Activated CD8-positive, alpha-beta memory T cell treated with anti-CD3 and anti-CD28 coated beads, Interleukin-2, amount 50 U/mL, for 48 hours (primary cell): ENCODE results near the gene SHROOM3.

Experiments used
- DNase-seq: peaks from one replicate; pipeline ENCODE4 v3.0.0-alpha.2; 2020

Gene SHROOM3

DNA sequence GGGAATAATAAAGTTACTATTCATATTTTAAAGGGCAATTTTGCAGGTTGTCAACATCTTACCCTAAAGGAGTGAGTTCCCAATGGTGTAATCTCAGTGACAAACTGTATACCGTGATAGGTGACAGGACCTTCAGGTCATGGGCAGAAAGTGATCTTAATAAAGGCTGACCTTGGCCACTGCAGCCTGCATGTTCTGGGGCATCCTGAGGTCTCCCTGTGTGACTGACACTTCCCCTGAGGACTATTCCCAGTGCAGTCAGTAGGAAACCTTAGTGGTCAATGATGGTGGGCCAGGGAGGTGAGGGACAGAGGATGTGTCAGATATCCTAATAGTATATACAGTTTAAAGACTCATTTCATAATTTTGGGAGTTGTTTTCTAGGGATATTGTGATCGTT, 137.2 kb downstream of the SHROOM3 start:
- DNase-seq: no peak

DNA sequence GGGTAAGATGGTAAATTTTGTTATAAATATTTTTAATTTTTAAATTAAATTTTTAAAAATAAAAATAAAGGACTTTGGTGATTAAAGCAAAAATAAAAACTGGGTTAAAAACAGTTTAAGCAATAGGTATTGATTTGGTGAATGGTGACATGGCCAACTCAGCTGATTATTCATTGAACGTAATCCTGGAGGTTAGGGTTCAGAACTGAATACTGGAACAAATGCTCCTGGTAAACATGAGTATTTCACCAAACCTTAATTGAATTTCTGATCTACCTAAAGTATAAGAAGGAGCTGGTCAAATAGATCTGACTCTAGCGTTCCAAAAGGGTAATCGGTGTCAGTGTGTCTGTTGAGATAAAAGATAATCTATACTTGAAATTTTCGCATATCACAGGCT, 141.8 kb downstream of the SHROOM3 start:
- no peak for DNase-seq

DNA sequence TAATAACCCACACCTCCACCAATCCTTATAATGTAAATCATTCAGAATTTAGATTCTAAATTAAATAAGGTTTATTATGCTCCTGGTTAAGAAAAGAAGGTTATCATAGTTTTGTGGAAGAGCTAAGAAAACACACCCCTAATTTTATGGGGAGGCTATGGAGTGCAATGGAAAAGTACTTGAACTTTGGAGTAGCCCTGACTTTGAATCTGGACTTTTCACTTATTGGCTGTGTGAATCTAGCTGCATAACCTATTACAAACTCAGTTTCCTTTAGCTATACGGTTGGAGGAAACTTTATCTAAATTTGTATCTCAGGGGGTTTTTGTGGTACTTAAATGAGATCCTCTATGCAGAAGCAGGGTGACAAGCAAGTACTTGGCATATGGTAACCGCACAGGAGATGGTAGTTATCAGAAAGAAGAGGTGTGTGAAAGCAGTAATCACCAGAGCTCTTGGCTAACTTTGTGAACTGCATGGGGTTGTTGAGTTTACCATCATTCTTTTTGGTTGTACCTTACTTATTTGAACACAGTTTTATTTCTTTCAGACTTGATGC, 143.1 kb downstream of the SHROOM3 start:
- no peak for DNase-seq

DNA sequence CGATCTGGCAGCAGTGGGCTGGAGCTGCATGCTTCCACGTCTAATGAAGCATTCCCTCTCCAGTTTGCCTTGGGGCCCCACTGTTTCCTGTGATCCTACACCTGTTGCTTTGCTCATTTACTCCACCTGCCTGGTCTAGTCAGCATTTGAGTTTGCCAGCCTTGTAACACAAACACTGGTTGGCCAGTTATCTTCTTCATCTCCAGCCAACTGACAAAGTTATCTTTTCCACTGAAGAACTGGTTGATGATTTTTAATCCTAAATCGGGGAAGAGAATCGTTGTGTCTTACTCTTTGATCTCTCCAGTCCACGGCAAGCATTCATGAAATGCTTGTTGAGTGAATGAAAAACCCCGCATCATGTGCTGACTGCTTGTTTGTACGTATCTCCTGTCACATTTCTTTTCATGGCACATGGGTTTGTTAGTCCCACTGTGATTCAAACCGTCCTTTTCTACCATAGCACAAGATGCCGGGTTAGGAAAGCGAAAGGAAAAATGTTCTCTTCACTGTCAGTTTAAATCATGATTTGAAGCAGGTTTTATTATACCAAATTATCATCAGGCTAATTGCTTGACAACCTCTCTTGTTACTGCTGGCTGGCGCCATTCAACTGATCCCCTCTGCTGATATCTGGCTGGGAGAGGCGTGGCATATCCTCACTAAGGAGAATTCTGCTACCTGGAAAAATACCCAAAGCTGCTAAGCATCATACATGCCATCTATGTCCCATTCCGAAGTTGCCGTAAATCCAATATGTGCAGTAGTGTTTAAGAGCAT, 144.8 kb downstream of the SHROOM3 start:
- no peak for DNase-seq

DNA sequence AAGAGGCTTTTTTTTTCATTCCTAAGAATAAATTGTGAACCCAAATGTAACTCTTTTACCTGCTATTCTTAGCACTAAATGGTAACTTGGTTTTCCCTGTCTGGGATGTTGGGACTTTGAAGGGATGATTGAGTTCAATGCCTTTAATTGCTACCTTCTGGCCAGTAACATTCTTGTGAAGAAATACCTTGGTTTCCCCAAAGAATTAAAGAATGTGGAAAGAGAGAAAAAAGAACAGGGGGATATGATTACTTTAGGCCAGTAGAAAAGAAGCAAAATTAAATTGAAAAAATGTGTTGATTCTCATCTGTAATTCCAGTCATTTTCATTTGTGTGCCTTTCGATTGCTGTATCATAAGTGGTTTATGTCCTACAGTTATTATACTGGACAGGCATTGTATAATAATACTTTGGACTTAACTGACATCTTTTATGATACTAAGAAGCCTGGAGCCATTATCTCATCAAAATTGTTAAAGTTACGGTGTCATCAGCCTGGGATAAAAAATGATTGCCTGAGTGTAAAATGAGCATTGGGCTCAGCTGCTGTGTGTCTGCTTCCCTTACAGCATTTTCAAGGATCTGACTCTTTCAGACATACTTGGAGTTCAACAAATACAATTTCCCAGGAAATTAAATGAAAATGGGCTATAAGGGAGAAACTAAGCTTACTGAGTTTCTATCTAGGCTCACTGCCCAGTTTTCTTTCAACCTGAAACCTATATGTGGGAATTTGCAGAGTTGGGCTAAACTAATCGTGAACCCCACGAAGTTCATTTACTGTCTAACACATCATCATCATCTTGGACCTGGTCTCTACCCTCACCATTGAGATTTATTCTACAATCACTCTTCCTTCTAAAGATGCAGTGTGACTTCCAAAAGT, 146.3 kb downstream of the SHROOM3 start:
- DNase-seq: no peak

DNA sequence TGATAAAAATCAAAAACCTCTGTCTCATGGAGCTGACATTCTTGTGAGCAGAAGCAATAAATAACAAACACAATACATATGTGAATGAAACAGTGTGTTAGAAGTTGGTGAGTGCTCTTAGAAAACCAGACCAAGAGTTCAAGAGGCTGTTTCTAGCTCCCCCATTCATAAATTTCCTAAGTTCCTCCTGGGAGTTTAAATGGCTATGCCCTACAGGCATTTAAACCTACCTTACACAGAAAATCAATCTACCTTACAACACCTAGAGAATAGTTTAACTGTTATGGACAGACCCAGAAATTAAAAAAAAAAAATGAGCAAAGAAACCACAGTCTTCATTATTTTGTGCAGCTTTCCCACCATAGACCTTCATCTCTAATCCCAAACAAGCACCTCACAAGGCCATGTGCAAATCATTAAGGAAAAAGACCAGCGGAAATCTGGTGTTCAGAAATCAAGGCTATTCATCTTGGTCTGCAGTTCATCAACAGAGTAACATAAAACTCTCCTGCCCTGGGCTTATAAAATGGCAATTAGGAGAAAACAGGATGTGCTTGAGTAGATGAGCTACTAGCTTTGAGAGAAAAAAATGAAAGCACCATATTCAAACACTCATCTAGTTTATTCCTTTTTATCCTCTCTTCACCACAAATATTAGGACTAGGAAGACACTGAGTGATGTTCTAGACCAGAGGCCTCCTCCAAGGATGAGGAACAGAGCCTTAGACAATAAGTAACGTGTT, 147.2 kb downstream of the SHROOM3 start:
- no peak for DNase-seq

DNA sequence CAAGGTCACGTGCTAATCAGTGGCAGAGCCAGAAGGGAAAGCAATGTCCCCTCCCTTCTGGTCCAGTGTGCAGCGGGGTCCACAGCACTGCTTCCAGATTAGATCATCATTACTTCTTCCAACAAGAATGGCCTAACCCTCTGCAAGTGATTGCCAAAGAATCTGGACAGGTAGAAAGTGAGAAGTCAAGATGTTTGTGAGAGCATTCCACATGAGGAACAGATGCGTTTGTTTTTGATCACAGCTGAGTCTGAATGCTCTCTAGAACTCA, 147.7 kb downstream of the SHROOM3 start:
- no peak for DNase-seq

DNA sequence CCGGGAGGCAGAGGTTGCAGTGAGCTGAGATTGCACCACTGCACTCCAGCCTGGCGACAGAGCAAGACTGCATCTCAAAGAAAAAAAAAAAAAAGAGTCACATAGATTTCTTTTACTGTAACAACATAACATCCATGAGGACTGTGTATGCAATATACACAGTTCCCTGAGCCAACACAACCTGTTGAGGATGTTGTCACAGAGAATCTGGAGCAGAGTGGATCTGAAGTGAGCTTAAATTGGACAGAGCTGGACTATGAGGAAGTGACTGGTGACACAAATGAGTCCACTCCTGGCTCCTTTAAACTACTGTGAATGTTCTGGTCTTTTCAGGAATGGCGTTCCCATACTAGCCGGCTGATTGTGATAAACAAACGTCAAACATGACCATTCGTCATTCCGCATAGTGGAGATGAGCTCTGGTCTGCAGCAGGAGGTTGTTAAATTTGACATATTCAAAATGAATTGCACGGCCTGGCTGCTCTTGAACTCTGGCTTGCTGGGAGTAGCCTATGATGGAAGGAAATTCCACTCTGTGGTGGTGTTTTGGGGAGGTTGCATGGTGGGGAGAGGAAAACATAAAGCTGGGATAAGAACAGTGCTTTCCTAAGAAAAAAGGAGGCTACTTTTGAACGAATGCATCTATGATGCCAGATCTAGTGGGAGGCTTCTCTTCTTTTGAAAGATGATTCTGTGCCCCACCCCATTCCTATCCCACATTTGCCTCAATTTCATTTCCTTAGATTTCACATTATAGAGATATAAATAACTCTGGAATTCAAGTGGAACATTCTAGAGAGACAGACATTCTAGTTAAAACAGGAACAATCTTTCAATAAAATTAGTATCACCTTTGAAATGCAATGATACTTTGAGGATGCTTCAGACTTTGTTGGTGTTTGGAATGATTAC, 149.5 kb downstream of the SHROOM3 start:
- no peak for DNase-seq

DNA sequence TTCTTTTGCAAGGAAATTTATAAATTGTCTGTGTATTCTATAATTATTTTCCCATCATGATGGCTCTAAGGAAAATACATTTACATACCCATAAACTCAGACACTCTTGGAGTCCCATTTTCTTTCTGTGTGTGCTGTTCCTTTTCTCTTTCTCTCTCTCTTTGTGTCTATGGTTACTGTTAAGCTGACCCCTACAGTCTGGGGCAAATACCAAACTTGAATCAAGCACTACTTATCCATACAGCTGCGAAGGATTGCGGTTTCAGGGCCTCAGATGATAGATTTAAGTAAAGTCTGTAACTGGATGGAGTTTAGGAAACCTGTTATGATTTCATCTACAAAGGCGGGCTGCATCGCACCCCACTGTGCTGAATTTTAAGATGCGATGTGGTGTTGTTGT, 150.2 kb downstream of the SHROOM3 start:
- DNase-seq: no peak

DNA sequence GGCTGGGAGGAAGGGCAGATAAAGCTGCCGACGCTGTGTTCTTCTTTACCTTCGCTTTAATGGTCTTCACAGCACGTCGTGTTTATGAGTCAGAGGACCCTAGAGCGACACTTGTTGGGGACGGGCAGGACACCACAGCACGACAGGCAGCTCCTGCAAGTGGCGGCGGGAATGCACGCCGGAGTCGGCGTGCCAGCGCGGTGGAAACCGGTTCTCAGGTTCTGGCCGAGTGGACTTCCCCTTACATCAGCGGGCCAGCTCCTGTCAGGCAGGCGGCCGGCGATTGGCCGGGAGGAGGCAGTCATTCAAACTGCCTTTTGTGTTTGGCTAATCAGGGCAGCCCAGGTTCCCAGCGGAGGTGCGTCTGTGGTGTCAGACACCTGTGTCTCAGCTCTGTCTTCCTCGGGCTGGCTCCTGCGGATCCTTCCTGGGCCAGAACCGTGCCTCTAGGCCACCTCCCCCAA, 150.9 kb downstream of the SHROOM3 start:
- peak; percentile 58 for DNase-seq

DNA sequence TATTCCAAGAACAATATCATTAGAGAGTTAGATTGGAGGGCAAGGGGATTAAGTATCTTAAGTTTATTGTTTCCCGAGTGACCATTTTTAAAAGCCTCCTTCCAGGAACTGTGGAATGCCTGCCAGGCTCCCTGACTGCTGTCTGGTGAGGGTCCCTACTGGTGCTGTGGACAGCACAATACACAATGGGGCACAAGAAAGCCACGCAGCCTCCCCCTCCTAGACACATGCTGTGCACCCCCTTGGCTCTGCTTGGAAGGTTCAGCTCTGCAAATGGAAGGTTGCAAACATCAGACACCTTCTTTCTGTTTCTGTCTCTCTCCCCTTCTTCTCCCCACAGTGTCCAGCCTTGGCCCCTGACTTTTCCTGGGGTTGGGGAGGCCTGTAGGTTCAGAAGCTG, 153.2 kb downstream of the SHROOM3 start:
- DNase-seq: no peak

DNA sequence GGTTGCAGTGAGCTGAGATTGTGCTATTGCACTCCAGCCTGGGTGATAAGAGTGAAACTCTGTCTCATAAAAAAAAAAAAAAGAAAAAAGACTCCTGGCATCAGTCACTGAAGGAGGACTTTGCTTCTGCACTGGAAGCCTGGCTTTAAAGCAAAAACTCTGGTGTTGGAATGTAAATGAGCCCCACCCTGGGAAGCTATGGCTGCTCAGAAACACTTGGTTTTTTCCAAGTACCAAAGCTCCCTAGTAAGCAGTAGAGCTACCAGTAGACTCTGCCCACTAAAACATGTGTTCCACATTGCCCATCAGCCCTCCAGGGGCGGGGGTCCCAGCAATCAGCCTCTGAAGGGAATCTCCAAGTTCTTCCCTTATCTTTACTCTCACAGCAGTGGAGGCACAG, 154.4 kb downstream of the SHROOM3 start:
- no peak for DNase-seq

DNA sequence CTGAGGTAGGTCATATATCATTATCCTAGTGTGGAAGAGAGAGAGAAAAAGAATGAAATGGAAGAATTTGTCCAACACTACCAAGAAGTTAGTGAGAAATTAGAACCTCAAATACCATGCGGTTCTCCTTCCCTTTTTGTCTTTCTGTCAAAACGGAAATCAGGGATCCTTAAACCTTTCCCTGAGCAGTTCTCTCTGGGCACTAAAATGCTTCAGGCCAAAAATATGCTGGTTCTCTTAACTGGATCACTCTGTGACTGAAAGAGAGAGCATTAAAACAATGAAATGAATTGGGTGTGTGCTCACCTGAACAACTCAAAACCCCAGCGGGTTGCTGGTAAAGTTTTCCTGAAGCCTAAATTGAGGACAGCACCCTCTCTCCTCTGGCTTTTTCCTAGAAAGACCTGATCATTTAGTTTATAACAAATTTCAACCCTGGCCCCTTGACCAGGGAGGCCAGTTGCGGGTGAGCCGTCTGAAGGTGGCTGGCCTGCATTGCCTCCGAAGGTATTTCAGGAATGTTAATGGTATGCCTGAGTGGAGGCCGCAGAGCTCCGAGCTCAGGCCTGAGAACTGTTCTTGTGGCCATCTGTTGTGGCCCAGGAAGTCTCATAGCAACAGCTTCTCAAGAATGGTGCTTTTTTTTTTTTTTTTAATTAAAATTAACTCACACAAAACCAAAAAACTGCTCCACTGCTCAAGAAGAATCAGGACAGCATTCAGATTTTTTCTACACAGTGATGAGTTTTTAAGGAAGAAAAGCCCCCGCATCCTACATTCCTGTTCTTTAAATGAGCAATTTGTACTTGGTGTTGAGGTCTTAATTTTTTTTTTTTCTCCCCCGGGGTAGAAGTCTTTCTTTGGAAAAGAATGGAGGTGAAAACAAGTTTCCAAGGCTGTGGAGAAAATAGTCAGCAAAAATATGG, 155.1 kb downstream of the SHROOM3 start:
- no peak for DNase-seq

DNA sequence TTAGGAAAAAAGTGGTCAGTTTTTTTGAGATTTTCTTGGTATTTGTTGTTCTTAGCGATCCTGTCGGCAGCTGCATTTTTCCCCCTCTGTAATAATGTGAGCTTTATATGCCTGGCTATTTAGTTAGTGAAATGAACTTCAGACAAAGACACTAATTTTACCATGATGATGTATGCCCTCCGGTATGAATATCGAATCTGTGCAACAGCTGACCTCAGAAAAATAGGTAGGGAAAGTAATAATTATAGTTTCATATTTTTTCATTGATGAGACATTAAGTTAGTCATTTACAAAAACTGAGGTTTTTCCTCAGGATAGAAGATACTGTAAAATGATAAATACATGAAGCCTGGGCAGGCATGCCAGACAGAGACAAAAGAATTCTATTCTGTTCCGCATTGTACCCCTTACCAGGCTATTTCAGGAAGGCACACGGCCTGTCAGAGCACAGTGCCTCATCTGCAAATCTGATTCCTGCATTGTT, 155.8 kb downstream of the SHROOM3 start:
- no peak for DNase-seq

DNA sequence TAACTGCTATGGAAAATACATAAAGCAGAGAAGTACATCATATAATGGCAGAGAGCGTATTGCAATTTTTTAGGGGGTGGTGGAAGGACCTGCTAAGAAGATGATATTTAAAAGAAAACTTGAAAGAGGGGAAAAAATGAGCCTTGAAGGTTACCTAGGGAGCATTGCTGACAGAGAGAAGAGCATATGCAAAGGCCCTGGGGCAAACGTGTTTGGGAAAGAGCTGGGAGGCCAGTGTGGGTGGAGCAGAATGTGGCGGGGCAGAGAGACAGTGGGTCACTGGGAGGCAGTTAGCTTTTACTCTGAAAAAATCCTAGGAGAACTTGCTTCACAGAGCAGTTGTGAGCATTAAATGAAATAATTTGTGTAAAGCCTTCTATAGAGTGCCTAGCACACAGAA, 157.0 kb downstream of the SHROOM3 start:
- DNase-seq: no peak

DNA sequence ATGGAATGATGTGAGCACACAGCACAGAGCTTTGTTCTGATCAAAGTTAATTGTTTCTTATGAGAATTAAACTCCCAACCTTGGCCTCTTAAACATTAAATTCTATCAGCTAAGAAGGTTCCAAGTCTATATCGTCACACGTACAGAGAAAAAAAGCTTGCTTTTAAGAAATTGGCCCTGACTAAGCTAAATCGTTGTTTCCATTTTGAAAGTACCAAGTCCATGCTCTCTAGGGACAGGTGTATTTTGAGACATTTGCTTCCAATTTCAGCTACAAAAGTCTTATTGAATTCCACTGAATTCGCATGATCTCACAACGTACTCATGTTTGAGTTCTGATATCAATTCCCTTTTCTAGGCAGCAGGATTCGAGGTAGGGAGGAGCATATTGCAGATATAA, 157.4 kb downstream of the SHROOM3 start:
- DNase-seq: no peak

DNA sequence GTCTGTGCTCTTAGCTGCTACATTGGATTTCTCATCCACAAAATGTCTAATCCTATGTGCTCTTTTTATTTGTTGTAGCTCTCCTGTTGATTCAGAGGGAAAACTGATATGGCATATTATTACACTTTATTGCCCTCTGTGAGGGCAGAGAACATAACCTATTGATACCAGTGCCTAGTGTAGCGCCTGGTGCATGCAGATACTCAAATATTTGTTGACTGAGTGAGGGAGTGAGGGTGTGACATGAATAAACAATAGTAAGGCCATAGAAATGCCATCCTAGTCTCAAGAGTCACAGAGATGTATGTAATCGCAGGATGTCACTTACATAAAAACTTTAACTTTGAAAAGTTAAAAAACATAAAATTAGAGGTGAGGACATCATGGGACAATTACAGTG, 159.1 kb downstream of the SHROOM3 start:
- no peak for DNase-seq

DNA sequence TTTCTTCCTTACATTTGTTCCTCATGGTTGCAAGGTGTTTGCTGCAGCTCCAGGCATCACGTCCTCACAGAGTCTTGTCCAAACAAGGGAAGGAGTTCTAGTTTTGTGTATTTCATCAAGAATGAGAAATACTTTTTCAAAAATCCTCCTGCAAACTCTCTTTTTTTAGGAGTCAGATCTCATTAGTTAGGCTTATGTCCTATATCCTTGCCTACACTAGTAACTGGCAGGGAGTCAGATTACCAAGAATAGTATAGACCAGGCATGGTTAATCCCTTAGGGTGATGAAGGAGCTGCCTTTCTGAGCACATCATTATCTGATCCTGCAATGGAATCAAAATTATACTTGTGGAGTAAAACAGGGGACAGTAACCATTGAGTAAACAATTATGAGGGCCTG, 160.4 kb downstream of the SHROOM3 start:
- DNase-seq: no peak

DNA sequence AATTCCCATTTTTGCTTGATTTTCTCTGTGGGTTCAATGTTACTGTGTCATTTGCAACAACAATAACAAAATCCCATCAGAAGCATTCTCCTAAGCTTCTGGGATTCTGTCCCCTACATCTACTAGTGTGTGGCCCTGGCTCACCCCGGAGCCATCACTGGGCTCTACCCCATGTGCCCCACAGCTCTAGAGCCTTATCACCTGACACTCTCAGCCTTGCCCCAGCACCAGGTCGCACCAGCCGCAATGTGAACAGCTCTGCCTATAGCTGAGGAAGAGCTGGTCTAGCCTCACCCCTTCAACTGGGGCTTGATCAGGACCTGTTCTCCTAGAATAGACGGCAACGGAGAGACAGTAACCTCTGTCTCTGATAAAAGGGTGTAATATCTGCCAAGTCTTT, 161.7 kb downstream of the SHROOM3 start:
- DNase-seq: no peak

DNA sequence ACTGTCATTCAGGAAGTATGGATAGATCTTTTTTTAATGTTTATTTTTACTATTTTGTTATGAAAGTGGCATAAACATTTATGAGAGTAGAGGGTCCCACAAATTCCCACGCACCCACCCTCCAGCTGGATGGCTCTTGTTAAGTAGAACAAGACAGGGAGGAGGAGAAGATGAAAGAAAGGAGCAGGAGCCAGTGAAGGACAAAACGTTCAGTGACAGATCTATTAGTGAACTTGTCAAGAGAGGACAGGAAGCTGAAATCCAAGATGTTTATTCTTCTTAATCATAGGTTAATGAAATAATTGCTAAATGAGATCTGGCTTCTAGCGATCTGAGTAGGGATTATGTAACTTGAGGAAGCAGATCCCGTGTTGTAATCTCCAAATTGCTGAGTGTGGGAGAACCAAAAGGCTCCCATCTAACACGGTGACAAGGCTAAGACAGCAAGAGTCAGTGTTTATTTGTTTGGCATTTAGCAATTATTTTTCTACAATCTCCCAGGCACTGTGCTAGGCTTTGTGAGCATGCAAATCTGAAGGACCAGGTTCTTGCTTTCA, 162.5 kb downstream of the SHROOM3 start:
- no peak for DNase-seq

DNA sequence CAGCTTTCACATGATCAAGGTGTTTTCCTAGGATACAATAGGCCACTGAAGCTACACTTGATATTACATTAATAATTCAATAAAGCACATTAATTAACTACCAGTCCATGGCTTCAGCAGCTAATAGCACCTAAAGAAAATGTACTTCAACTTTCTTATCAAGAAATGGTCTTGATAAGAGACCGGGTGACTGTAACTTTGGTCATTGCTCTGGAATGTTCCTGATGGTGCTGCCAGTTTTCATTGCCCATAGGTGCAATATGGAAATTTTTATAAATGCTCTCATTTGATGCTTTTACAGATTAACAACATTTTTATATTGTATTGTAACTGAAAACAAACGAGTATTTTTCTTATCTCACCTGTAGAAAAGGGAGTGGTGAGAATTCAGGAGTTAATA, 165.4 kb downstream of the SHROOM3 start:
- DNase-seq: no peak
